Tibial nerve (tissue), 4 donors: ENCODE measurements around the gene LPIN1. TPM values are rescaled to one million over a fixed set of nuclear protein-coding genes. Genes with fewer than 3 reads are reported as not detected.

ENCODE experiments used
- DNase-seq, 2 donors: peaks; one replicate each; pipeline ENCODE4 v3.0.0-alpha.2; 2019; ENCODE audit warnings: low spot score in 2 of 2
- H3K27ac ChIP-seq, 4 donors: fragments of 200-600 bp; sonication (generic) in 3 of 4; one replicate each; pipeline ENCODE4 v1.5.1; 2017 to 2019; ENCODE audit warnings: mild to moderate bottlenecking in 1 of 4
- H3K27me3 ChIP-seq, 2 donors: fragments of 200-600 bp; sonication (generic) in 1 of 2; one replicate each; pipeline versions ENCODE4 v1.5.1 to v1.6.0; 2017 to 2019
- H3K36me3 ChIP-seq, 3 donors: fragments of 200-600 bp; sonication (generic); one replicate each; pipeline ENCODE4 v1.5.1; 2018 to 2019
- H3K4me1 ChIP-seq, 4 donors: fragments of 200-600 bp; sonication (generic) in 3 of 4; one replicate each; pipeline ENCODE4 v1.5.1; 2017 to 2019
- H3K4me3 ChIP-seq, 4 donors: fragments of 200-600 bp; sonication (generic) in 3 of 4; one replicate each; pipeline ENCODE4 v1.5.1; 2017 to 2019; ENCODE audit warnings: mild to moderate bottlenecking in 1 of 4, moderate library complexity in 1 of 4
- H3K9me3 ChIP-seq, 4 donors: fragments of 200-600 bp; sonication (generic) in 3 of 4; one replicate each; pipeline ENCODE4 v1.5.1; 2017 to 2019
- CTCF ChIP-seq, 5 experiments: fragments of 200-600 bp in 3 of 5; fragments of 450-650 bp in 2 of 5; sonication (generic) in 3 of 5; IDR thresholded peaks; one replicate each; pipeline ENCODE4 v1.5.1; 2016 to 2019; ENCODE audit warnings: antibody characterized with exemption in 5 of 5, mild to moderate bottlenecking in 3 of 5, moderate library complexity in 2 of 5
- EP300 ChIP-seq, 2 donors: sonication (generic); formaldehyde crosslinking; IDR thresholded peaks; one replicate each; pipeline ENCODE4 v1.6.1; 2017; ENCODE audit warnings: antibody characterized with exemption in 2 of 2, mild to moderate bottlenecking in 1 of 2
- POLR2A ChIP-seq, 2 donors: fragments of 450-650 bp; IDR thresholded peaks; one replicate each; pipeline ENCODE4 v1.6.1; 2017; ENCODE audit warnings: antibody characterized with exemption in 2 of 2, mild to moderate bottlenecking in 2 of 2, moderate library complexity in 2 of 2
- WGBS, 2 donors: methylation state at CpG; one replicate each; pipeline ENCODE4 v1.1.5; 2018; 5-methylcytosine and 5-hydroxymethylcytosine counted together
- total RNA-seq, 4 donors: library from RNA; depleted of rRNA; stranded (reverse); fragments of >200 nt; gene quantifications; one replicate each; pipeline ENCODE4 v1.1.0, GENCODE V29; 2016

Gene LPIN1
- total RNA-seq, 4 donors from 2014 or later, result 170 to 202 (median 172) TPM

- Histone ChIP-seq H3K4me1 (peaks cover 0 to 12% (median 2%) of the 10 kb centered on the region in 4 donors), H3K9me3 (no peaks in the 10 kb centered on the region), H3K27ac (no peak overlapping the region), H3K27me3 (no peaks in the 10 kb centered on the region), H3K36me3 (peaks cover 0 to 88% (median 21%) of the 10 kb centered on the region in 3 donors), H3K4me3 (no peak overlapping the region)
- DNase-seq, result no peak
- WGBS, 2 donors, result 70 to 74% methylated on average over 6 of the region's 6 CpGs
- TF ChIP-seq POLR2A (IDR thresholded peaks at IDR 0.05), result no peak
- no peak for TF ChIP-seq CTCF (IDR thresholded peaks at IDR 0.05)
- TF ChIP-seq EP300 (IDR thresholded peaks at IDR 0.05), result no peak
Observed at GRCh38 chr2:11770531-11771188, 24.2 kb downstream of the LPIN1 start.

GRCh38 chr2:11771971-11772615, 25.7 kb downstream of the LPIN1 start:
- Histone ChIP-seq H3K9me3 (no peaks in the 10 kb centered on the region), H3K27ac (no peak overlapping the region), H3K4me3 (no peak overlapping the region), H3K36me3 (peaks cover 0 to 74% (median 9%) of the 10 kb centered on the region in 3 donors), H3K4me1 (peaks cover 0 to 12% (median 2%) of the 10 kb centered on the region in 4 donors), H3K27me3 (no peaks in the 10 kb centered on the region)
- 77 to 84% methylated on average over 8 of the region's 8 CpGs for WGBS, 2 donors
- no peak for DNase-seq
- TF ChIP-seq POLR2A (IDR thresholded peaks at IDR 0.05), result no peak
- no peak for TF ChIP-seq EP300 (IDR thresholded peaks at IDR 0.05)
- TF ChIP-seq CTCF (IDR thresholded peaks at IDR 0.05), result no peak

GRCh38 chr2:11773111-11773510, 26.7 kb downstream of the LPIN1 start:
- no peak for DNase-seq
- Histone ChIP-seq H3K4me1 (peaks cover 0 to 12% (median 2%) of the 10 kb centered on the region in 4 donors), H3K36me3 (peaks cover 0 to 64% (median 9%) of the 10 kb centered on the region in 3 donors), H3K4me3 (no peak overlapping the region), H3K9me3 (no peaks in the 10 kb centered on the region), H3K27me3 (no peaks in the 10 kb centered on the region), H3K27ac (no peak overlapping the region)
- no peak for TF ChIP-seq CTCF (IDR thresholded peaks at IDR 0.05)
- no peak for TF ChIP-seq EP300 (IDR thresholded peaks at IDR 0.05)
- TF ChIP-seq POLR2A (IDR thresholded peaks at IDR 0.05), result no peak
- 85 to 90% methylated on average over 10 of the region's 10 CpGs for WGBS, 2 donors

GRCh38 chr2:11773747-11774525, 27.5 kb downstream of the LPIN1 start:
- 66 to 71% methylated on average over 7 of the region's 7 CpGs for WGBS, 2 donors
- no peak for DNase-seq
- Histone ChIP-seq H3K27me3 (no peaks in the 10 kb centered on the region), H3K4me1 (peaks cover 0 to 20% (median 9%) of the 10 kb centered on the region in 4 donors), H3K36me3 (peaks cover 0 to 56% (median 9%) of the 10 kb centered on the region in 3 donors), H3K9me3 (no peaks in the 10 kb centered on the region), H3K27ac (no peak overlapping the region), H3K4me3 (no peak overlapping the region)
- no peak for TF ChIP-seq CTCF (IDR thresholded peaks at IDR 0.05)
- no peak for TF ChIP-seq POLR2A (IDR thresholded peaks at IDR 0.05)
- no peak for TF ChIP-seq EP300 (IDR thresholded peaks at IDR 0.05)
